ENCODE measurements around the gene PLD6.

DNA sequence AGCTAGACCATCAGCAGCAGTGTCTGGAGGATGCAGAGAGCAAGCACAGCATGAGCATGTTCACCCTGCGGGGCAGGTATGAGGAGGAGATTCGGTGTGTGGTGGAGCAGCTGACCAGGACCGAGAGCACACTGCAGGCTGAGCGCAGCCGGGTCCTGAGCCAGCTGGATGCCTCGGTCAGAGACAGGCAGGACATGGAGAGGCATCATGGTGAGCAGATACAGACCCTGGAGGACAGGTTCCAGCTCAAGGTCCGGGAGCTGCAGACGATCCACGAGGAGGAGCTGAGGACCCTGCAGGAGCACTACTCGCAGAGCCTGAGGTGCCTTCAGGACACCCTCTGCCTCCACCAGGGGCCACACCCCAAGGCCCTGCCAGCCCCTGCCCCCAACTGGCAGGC is 38.8 kb downstream of the PLD6 start:
- TF ChIP-seq EZH2 (IDR thresholded peaks at IDR 0.05; ENCODE audit: insufficient read depth, poor library complexity, severe bottlenecking) (no peak), EZH2phosphoT487 (IDR thresholded peaks at IDR 0.05; ENCODE audit: insufficient read depth, low read depth) (no peak)
